GM12891 (cell line): ENCODE data around the gene FRYL.

Source experiments
- PAX5 ChIP-seq: IDR thresholded peaks from 2 replicates; pipeline ENCODE4 v1.6.1; 2011; ENCODE audit warnings: low read length, moderate library complexity, mild to moderate bottlenecking; ENCODE audit not compliant: insufficient read depth, severe bottlenecking
- POLR2A ChIP-seq: IDR thresholded peaks from 2 replicates; pipeline ENCODE4 v1.6.1; 2011; ENCODE audit warnings: low read depth, low read length, control low read depth
- POLR2AphosphoS5 ChIP-seq: IDR thresholded peaks from 2 replicates; pipeline ENCODE4 v1.6.1; 2011; ENCODE audit warnings: low read depth, low read length, control low read depth
- POU2F2 ChIP-seq: IDR thresholded peaks from 2 replicates; pipeline ENCODE4 v1.6.1; 2011; ENCODE audit warnings: low read depth, mild to moderate bottlenecking, control low read depth, low read length, moderate library complexity
- SPI1 ChIP-seq: IDR thresholded peaks from 2 replicates; pipeline ENCODE4 v1.6.1; 2011; ENCODE audit warnings: low read depth, low read length, control low read depth
- TAF1 ChIP-seq: IDR thresholded peaks from 2 replicates; pipeline ENCODE4 v1.6.1; 2011; ENCODE audit warnings: low read depth, low read length, control low read depth

GRCh38 chr4:48693856-48694574 is 86.1 kb downstream of the FRYL start:
- TF ChIP-seq PAX5 (no peak), POLR2A (no peak), POLR2AphosphoS5 (no peak), TAF1 (no peak), POU2F2 (no peak), SPI1 (no peak)
